Endothelial cell (in vitro differentiated cells): ENCODE data around the gene TOMM40. TPM values are rescaled to one million over a fixed set of nuclear protein-coding genes. Genes with fewer than 3 reads are reported as not detected.

Experiments
- DNase-seq: peaks from one replicate; pipeline ENCODE4 v3.0.0; 2021; ENCODE audit warnings: low spot score
- H3K27ac Mint-ChIP-seq: one replicate; pipeline ENCODE4 v1.8.0; 2021; ENCODE audit warnings: mixed read lengths, inconsistent platforms; ENCODE audit not compliant: unreplicated experiment
- H3K27me3 Mint-ChIP-seq: one replicate; pipeline ENCODE4 v1.8.0; 2021; ENCODE audit warnings: mild to moderate bottlenecking, moderate library complexity, mixed read lengths, inconsistent platforms; ENCODE audit not compliant: unreplicated experiment
- H3K36me3 Mint-ChIP-seq: one replicate; pipeline ENCODE4 v1.8.0; 2021; ENCODE audit warnings: mild to moderate bottlenecking, low read depth, mixed read lengths, inconsistent platforms; ENCODE audit not compliant: unreplicated experiment
- H3K4me1 Mint-ChIP-seq: one replicate; pipeline ENCODE4 v1.8.0; 2021; ENCODE audit warnings: mild to moderate bottlenecking, mixed read lengths, inconsistent platforms; ENCODE audit not compliant: unreplicated experiment
- H3K4me3 Mint-ChIP-seq: one replicate; pipeline ENCODE4 v1.8.0; 2021; ENCODE audit warnings: mild to moderate bottlenecking, mixed read lengths, inconsistent platforms; ENCODE audit not compliant: unreplicated experiment
- H3K9me3 Mint-ChIP-seq: one replicate; pipeline ENCODE4 v1.8.0; 2021; ENCODE audit warnings: mixed read lengths, inconsistent platforms; ENCODE audit not compliant: unreplicated experiment
- CTCF ChIP-seq: fragments of 200-600 bp; sonication (generic); IDR thresholded peaks from one replicate; pipeline ENCODE4 v1.5.0; 2021; ENCODE audit warnings: antibody characterized with exemption; ENCODE audit not compliant: unreplicated experiment
- total RNA-seq: library from RNA; stranded (reverse); fragmentation: NEBNext Ultra II Directional; extraction: Animal tissue kit (Norgen Biotek cat#: 25700); gene quantifications from one replicate; pipeline ENCODE4 v1.2.1, GENCODE V29; 2021; ENCODE audit not compliant: unreplicated experiment

The TOMM40 gene
- total RNA-seq, 1 donor from 2014 or later: 60.5 TPM

- Mint-ChIP-seq H3K4me3 (no peak overlapping the region), H3K9me3 (no peaks in the 10 kb centered on the region), H3K4me1 (no peaks in the 10 kb centered on the region), H3K36me3 (peaks cover 13% of the 10 kb centered on the region), H3K27me3 (peaks cover 7% of the 10 kb centered on the region), H3K27ac (no peak overlapping the region)
- no peak for DNase-seq
- no peak for TF ChIP-seq CTCF
Observed at GRCh38 chr19:44904426-44904994, 13.5 kb downstream of the TOMM40 start.

- H3K9me3 Mint-ChIP-seq: no peaks in the 10 kb centered on the region
Observed at GRCh38 chr19:44905437-44906160, 14.5 kb downstream of the TOMM40 start, which contains the start of gene APOE. Gene APOE (plus strand): TSS chr19:44905796. CDS start chr19:44906625, 829 bp downstream.

GRCh38 chr19:44907613-44908012 lies 16.6 kb downstream of the TOMM40 start:
- no peak overlapping the region for H3K27ac Mint-ChIP-seq
- H3K4me1 Mint-ChIP-seq: no peaks in the 10 kb centered on the region
- no peak overlapping the region for H3K4me3 Mint-ChIP-seq
- no peak for TF ChIP-seq CTCF
- no peaks in the 10 kb centered on the region for H3K9me3 Mint-ChIP-seq
- DNase-seq: no peak
- H3K27me3 Mint-ChIP-seq: peaks cover 13% of the 10 kb centered on the region
- H3K36me3 Mint-ChIP-seq: peaks cover 8% of the 10 kb centered on the region

More at GRCh38 chr19:44905437-44906160, 14.5 kb downstream of the TOMM40 start, which contains the start of gene APOE:
- Mint-ChIP-seq H3K27ac (peak within 1 kb of the TSS; percentile 61), H3K36me3 (peaks cover 8% of the 10 kb centered on the region), H3K4me3 (peak within 1 kb of the TSS; percentile 97), H3K4me1 (no peaks in the 10 kb centered on the region), H3K27me3 (peaks cover 12% of the 10 kb centered on the region)
- peak; percentile 40 for DNase-seq
- TF ChIP-seq CTCF: no peak

GRCh38 chr19:44908074-44908835 lies 17.2 kb downstream of the TOMM40 start:
- Mint-ChIP-seq H3K27me3 (peaks cover 12% of the 10 kb centered on the region), H3K27ac (no peak overlapping the region), H3K4me1 (no peaks in the 10 kb centered on the region), H3K9me3 (no peaks in the 10 kb centered on the region), H3K4me3 (peak overlapping the region; percentile 37), H3K36me3 (peaks cover 8% of the 10 kb centered on the region)
- DNase-seq: no peak
- no peak for TF ChIP-seq CTCF
